GM12872 (cell line): ENCODE measurements around the gene HAT1.

Experiments used
- TF ChIP-seq, protein P1 (sequence below): IDR thresholded peaks from 3 replicates; pipeline ENCODE4 v1.5.1; 2011; ENCODE audit warnings: low read depth, mild to moderate bottlenecking, low read length, moderate library complexity; ENCODE audit not compliant: insufficient read depth

Gene HAT1

DNA sequence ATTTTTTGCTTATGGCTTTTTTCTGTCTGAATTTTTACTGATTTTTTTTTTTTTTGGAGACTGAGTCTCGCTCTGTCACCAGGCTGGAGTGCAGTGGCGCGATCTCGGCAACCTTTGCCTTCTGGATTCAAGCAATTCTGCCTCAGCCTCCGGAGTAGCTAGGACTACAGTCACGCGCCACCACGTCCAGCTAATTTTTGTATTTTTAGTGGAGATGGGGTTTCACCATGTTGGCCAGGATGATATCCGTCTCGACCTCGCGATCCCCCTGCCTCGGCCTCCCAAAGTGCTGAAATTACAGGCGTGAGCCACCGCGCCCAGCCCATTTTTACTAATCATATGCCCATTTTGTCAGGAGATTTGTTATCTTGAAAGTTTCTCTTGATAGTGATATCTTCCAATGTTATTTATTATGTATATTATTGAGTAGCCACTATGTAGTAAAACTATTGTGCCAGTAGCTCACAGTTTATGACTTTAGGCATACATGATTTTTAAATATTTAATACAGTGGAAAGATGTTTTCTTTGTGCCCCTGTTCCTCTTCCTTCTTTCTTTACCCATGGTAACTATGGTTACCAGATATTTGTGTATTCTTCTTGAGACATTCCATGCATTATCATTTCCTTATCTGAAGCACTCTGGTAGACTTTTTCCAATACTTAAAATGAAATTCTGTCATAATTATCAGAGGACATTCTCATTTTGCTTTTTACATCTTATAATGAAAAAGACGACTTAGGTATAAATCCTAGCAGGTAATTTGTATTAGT lies 2.1 kb downstream of the HAT1 start:
- TF ChIP-seq, protein P1, sequence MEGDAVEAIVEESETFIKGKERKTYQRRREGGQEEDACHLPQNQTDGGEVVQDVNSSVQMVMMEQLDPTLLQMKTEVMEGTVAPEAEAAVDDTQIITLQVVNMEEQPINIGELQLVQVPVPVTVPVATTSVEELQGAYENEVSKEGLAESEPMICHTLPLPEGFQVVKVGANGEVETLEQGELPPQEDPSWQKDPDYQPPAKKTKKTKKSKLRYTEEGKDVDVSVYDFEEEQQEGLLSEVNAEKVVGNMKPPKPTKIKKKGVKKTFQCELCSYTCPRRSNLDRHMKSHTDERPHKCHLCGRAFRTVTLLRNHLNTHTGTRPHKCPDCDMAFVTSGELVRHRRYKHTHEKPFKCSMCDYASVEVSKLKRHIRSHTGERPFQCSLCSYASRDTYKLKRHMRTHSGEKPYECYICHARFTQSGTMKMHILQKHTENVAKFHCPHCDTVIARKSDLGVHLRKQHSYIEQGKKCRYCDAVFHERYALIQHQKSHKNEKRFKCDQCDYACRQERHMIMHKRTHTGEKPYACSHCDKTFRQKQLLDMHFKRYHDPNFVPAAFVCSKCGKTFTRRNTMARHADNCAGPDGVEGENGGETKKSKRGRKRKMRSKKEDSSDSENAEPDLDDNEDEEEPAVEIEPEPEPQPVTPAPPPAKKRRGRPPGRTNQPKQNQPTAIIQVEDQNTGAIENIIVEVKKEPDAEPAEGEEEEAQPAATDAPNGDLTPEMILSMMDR: no peak

DNA sequence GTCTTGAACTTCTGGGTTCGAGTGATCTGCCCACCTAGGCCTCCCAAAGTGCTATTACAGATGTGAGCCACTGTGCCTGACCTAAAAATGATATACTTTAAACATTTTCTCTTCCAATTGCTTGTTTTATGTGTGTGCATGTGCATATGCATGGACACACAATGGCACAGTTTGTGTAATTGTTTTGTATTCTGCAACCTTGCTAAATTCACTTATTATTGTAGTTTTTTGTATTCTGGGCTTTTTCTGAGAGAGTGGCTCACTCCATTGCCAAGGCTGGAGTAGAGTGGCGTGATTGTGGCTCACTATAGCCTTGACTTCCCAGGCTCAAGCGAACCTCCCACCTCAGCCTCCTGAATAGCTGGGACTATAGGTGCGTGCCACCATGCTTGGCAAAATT lies 8.1 kb downstream of the HAT1 start:
- TF ChIP-seq, protein P1: no peak

DNA sequence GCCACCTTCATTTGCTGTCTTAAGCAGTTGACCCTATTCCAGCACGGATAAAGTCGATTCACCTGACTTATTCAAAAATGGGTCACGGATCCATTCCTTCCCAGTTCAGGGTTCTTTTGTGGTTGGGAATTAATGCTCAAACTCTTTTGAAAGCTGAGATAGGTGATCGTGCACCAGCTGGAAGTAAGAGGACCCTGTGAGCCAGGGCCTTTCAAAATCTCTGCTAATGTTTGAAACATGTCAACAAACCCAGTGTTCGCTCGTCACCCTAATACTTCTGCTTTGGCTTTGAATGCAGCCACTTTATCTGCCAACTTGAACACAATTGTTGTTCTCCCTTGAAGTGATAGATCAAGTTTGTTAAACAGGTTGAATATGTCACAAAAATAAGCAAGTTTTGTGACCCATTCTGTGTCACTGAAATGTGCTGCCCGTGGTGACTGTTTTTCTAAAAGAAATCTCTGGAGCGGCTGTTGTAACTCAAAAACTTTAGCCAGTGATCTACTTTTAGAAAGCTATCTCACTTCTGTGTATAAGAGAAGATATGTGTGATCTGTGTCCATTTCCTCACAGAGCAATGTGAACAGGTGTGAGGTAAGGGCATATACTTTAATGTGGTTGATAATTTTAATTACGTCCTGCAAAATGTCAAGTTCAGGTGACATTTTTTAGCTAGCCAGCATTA lies 16.9 kb downstream of the HAT1 start:
- TF ChIP-seq, protein P1: no peak

DNA sequence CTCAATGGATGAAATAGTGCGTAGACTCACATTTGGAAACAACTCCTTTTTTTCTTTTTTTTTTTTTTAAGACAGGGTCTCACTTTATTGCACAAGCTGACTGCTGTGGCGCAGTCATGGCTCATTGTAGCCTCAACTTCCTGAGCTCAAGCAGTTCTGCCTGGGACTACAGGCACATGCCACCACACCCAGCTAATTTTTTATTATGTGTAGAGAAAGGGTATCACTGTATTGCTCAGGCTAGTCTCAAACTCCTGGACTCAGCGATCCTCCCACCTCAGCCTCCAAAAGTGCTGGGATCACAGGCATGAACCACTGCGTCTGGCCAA lies 17.4 kb downstream of the HAT1 start:
- TF ChIP-seq, protein P1: no peak

DNA sequence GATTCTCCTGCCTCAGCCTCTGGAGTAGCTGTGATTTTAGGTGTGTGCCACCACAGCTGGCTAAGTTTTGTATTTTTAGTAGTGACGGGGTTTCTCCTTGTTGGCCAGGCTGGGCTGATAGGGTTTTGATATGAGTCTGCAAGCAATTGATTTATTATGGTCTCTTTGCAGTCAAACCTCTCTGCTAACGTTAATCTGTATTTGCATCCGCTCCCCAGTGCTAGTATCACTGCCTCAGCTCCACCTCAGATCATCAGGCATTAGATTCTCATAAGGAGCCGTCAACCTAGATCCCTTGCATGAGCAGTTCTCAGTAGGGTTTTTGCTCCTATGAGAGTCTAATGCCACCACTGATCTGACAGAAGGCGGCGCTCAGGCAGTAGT lies 19.0 kb downstream of the HAT1 start:
- TF ChIP-seq, protein P1: no peak

DNA sequence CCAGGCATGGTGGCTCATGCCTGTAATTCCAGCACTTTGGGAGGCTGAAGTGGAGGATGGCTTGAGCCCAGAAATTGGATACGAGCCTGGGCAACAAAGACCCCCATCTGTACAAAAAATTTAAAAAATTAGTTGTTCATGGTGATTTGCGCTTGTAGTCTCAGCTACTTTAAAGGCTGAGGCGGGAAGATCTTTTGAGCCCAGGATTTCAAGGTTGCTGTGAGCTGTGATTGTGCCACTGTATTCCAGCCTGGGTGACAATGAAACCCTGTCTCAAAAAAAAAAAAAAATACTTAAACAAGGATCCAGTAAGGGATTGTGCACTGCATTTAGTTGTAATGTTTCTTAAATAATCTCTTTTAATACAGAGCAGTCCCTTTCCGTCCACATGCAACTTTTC lies 21.6 kb downstream of the HAT1 start:
- TF ChIP-seq, protein P1: no peak

DNA sequence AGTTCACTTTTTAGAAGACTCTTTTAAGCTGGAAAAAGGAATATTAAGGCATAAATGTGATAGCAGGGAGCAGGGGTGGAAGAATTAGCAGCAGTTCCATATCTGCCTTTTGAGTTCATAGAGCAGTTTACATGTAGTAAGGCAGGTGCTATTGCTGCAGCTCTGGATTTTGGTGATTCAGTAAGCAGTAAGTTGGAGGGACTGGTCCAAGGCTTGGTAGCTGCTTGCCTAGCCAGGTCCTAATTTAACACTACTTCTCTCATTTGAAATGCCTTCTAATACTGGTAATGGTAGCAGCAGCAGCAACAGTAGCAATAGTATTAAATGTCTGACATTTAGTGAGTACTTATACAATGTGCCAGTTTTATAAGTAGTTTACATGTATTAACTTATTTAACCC lies 30.0 kb downstream of the HAT1 start:
- TF ChIP-seq, protein P1: no peak
